Activated CD4-positive, alpha-beta T cell treated with anti-CD3 and anti-CD28 coated beads for 1 hour (primary cell): ENCODE results near the gene TRMT44.
"Not testable (repeated sequence)": the region's sequence is repeated elsewhere in the genome, so short reads cannot be mapped to it uniquely, and the experiment has no call there.

Experiments
- DNase-seq: peaks from one replicate; pipeline ENCODE4 v3.0.0-alpha.2; 2020

Gene TRMT44

DNA sequence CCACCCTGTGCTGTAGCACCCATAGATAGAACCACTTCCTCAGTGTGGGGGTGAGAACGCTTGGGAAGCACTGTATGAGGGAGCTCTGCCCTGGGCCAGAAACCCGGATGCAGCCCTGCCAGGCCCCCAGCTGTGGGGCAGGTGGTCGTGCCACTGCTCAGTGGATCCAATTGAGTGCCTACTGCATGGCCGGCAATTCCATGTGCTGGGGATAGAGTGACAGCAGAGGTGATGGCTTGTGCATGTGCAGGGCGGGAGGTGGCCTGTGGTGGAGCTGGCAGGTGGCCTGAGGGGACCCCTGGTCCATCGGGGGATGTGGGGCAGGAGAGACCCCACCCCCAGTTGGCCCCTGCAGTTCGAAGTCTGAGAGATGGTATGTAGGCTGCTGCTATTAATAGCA, 60.4 kb downstream of the TRMT44 start:
- no peak for DNase-seq

DNA sequence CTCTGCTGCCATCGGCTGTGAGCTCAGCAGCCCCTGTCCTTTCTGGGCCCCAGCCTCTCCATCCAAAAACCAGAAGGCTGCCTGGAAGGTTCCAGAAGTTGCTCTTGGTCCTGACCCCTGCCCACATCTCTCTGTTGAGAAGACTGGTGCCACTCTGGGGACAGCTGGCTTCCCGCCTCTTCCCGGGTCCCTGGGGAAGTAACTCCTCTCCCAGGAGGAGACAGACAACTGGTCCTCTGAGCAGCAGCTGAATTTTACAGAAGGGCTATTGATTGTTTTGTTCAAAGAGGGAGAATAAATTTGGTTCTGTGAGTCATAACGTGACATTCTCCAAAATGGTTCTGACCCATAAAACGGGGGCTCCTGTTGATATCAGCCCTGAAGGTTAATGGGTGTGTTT, 61.2 kb downstream of the TRMT44 start:
- no peak for DNase-seq

GRCh38 chr4:8502371-8502770, 61.8 kb downstream of the TRMT44 start:
- DNase-seq = no peak

- DNase-seq = no peak
Measured at GRCh38 chr4:8502836-8503585, 62.4 kb downstream of the TRMT44 start.

DNA sequence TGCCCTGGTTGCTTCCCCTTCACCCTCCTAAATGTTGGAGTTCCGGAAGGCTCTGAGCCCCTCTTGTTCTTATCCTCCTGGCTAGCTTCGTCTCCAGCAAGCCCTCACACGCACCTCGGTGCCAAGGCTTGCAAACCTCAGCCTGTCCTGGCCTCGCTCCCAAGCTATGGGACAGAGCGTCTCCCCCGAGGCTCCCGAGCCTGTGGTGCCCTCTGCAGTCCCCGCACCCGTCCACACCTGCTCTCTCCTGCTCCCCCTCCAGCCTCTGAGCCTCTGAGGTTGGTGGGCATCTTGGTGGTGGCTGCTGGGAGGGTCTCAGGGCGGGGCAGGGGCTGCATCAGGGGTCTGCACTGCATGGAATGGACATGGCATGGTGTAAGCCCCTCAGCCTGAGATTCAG, 63.2 kb downstream of the TRMT44 start:
- no peak for DNase-seq

DNA sequence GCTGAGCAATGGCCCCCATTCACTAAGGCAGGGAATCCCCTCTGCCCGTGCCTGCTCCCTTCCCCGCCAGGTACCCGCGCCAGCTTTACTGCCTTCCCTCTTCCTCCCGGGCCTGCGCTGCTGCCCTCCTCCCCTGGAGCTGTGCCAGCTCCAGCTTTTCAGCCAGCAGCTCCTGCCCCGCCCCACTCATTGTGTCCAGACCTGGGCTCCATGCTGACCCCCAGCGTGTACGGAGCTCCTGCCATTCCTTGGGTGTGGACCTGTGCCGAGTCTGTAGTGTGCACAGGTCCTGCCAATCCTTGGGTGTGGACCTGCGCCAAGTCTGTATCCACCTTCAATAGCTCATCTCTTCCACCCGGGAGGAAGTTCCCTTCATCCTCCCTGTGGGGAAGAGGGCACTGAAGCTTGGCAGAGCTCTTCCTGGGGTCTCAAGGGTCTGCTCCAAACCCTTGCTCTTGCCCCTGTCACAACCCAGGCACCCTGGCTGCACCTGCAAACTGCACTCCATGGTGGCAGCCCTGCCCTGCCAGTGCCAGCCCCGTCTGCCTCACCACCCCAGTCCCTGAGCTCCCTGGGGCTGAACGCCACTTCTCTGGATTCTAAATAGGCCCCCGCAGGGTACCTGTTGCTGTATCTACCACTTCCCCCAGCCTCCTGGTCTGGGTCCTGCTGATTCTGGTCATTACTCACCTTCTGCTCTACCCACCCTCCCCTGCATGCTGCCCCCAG, 63.9 kb downstream of the TRMT44 start:
- DNase-seq = no peak

- DNase-seq = no peak
Measured at GRCh38 chr4:8505229-8505628, 64.7 kb downstream of the TRMT44 start.

DNA sequence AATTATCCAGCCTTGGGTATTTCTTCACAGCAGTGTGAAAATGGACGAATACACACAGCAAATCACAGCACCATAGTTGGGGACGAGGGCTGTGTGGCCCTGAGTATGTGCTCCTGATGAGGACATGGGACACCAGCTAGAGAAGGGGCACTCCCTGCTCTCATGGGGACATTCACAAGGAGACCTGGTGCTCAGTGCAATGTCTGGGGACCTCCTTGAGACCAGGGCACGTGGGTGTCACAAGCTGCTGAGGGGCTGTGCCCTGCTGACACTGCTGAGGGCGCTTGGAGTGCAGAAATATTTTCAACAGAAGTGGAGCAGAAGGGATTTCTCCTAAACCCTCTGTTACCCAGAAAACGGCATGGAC, 65.4 kb downstream of the TRMT44 start:
- no peak for DNase-seq

GRCh38 chr4:8506373-8507195, 66.0 kb downstream of the TRMT44 start:
- DNase-seq = no peak

- no peak for DNase-seq
Measured at GRCh38 chr4:8507196-8507570, 66.6 kb downstream of the TRMT44 start.

GRCh38 chr4:8507624-8508023, 67.0 kb downstream of the TRMT44 start:
- DNase-seq = no peak

GRCh38 chr4:8508266-8508665, 67.7 kb downstream of the TRMT44 start:
- no peak for DNase-seq

DNA sequence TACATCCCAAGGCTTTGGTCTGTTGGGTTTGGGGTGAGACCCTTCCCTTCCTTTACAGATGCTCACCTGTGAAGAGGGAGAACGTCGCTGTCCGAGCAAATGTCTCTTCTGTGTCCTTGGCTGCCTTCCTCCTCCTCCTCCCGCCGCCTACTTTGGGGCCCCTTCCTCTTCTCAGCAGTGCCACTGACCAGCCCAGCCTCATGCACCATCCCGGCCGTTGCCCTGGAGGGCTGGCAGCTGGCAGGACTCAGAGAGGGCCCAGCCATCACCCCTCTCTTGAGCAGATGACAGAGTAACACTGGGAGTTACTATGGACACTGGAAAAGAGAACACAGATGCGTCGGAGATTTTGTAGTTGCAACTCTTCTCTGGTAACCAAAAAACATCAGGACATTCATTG, 68.2 kb downstream of the TRMT44 start:
- no peak for DNase-seq

DNA sequence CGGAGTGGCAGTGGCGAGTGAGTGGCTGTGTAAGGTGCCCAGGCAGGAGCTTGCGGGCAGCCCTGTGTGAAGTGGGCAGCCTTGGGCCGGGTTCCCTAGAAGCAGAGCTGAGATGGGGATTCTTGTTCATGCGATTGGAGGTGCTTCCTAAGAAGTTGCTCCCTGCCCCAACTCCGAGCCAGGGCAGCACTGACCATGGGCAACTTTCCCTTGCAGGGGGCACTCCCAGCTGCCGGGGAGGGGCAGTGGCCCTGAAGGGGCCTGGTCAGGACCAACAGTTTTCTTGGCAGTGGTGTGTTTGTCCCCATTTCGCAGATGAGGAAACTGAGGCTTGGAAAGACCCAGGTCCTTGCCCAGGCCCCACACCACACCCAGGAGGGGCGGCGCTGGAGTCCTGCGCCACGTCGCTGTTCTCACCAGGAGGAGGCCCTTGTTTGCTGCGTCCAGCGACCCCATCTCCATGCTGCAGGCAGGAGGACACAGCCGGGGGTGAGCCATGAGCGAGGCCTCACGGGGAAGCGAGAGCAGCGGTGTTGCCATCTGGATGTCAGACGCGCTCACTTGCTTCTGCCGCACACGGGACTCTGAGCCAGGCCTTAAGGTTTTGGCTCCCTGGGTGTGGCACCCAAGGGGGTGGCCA, 68.9 kb downstream of the TRMT44 start:
- DNase-seq = no peak

DNA sequence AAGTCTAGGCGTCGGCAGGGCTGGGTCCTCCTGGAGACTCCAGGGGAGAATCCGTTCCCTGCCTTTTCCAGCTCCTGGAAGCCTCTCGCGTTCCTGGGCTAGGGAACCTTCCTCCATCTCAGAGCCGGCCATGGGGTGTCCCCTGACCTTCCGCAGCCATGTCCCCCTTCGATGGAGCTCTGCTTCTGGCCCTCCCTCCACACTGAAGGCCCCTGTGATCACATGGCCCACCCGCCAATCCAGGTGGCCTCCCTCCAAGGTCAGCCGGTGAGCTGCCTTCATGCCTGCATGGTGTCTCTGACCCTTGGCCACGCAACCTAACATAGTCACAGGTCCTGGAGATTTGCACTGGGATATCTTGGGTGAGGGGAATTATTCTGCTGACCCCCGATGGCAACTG, 69.6 kb downstream of the TRMT44 start:
- DNase-seq = no peak

GRCh38 chr4:8510611-8511285, 70.2 kb downstream of the TRMT44 start:
- no peak for DNase-seq

DNA sequence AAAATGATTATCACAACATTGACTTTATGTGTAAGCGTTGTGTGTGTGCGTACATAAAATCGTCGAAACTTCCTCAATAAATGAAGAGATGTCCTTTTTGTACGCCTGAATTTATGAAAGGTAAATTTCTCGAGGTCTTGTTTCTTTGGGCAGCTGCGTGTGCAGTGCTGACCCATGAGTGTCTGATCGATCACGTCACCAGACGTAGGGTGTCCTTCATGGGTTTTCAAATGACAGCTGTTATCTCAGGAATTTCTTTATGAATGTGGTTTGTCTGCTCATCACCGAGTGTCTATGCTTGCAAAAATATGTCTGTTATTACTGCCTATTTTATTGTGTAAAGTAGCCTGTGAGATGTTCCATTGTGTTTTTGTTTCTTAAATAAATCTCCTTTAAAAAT, 71.9 kb downstream of the TRMT44 start:
- no peak for DNase-seq

DNA sequence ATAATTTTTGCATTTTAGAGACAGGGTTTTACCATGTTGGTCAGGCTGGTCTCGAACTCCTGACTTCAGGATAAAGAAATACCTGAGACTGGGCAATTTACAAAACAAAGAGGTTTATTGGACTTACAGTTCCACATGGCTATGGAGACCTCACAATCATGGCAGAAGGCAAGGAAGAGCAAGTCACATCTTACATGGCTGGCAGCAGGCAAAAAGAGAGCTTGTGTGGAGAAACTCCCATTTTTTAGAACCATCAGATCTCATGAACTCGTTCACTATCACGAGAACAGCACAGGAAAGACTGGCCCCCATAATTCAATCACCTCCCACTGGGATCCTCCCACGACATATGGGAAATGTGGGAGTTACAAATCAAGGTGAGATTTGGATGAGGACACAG, 72.5 kb downstream of the TRMT44 start:
- not testable (repeated sequence) for DNase-seq

GRCh38 chr4:8513931-8514330, 73.4 kb downstream of the TRMT44 start:
- no peak for DNase-seq

GRCh38 chr4:8514391-8514790, 73.8 kb downstream of the TRMT44 start:
- no peak for DNase-seq

- no peak for DNase-seq
Measured at GRCh38 chr4:8515316-8516060, 74.9 kb downstream of the TRMT44 start.

DNA sequence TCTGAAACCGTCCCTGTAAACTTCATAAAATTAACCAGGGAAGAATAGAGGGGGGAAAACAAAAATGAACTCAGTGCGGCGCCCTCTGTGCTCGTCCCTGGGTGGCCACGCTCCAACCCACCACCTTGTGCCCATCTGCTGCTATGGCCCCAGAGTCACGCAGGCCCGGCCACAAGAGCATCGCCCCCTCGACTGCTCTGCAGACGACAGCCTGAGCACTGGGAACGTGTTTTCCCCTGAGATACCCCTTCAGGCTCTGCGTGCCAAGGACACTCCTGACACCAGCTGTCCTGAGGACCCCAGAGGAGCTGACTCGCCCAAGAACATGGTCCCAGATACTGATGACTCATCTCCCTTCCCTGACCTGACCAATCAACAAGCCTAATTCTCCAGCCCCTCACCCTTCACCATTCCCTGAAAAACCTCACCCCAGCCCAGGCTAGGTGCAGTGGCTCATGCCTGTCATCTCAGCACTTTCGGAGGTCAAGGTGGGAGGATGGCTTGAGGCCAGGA, 75.5 kb downstream of the TRMT44 start:
- DNase-seq = no peak
